NCI-H2227 (cell line): ENCODE measurements around the gene ROBO2.
A peak's percentile ranks its signal among the peaks of the same experiment; 100 is the strongest.

Experiments used
- DNase-seq: peaks from one replicate; lab custom pipeline; 2025; ENCODE audit not compliant: unreplicated experiment; lab: John Stamatoyannopoulos, UW

ROBO2 gene

GRCh38 chr3:77039606-77040171 lies at the start of gene ROBO2:
Gene ROBO2 (plus strand): TSS chr3:77040099. CDS start chr3:77040786, 687 bp downstream.
- DNase-seq: peak; percentile 78

GRCh38 chr3:76990606-76991005 lies 49.3 kb upstream of the ROBO2 start:
- no peak for DNase-seq

GRCh38 chr3:76991165-76991564 lies 48.7 kb upstream of the ROBO2 start:
- DNase-seq: no peak

GRCh38 chr3:76997733-76998132 lies 42.2 kb upstream of the ROBO2 start:
- DNase-seq: no peak

- DNase-seq: no peak
Observed at GRCh38 chr3:76998555-76998954, 41.3 kb upstream of the ROBO2 start.

GRCh38 chr3:77001062-77001701 lies 38.7 kb upstream of the ROBO2 start:
- no peak for DNase-seq

- DNase-seq: peak; percentile 1
Observed at GRCh38 chr3:77014226-77014625, 25.7 kb upstream of the ROBO2 start.

- no peak for DNase-seq
Observed at GRCh38 chr3:77025471-77025870, 14.4 kb upstream of the ROBO2 start.

GRCh38 chr3:77026904-77027634 lies 12.8 kb upstream of the ROBO2 start:
- DNase-seq: no peak

- no peak for DNase-seq
Observed at GRCh38 chr3:77028005-77028404, 11.9 kb upstream of the ROBO2 start.

- DNase-seq: peak; percentile 82
Observed at GRCh38 chr3:77038468-77038929, 1.4 kb upstream of the ROBO2 start.

- DNase-seq: peak; percentile 59
Observed at GRCh38 chr3:77038930-77039605, 831 bp upstream of the ROBO2 start.

- DNase-seq: no peak
Observed at GRCh38 chr3:77040216-77040615, 317 bp downstream of the ROBO2 start.

- no peak for DNase-seq
Observed at GRCh38 chr3:77040926-77041722, 1.2 kb downstream of the ROBO2 start.

- no peak for DNase-seq
Observed at GRCh38 chr3:77041811-77042210, 1.9 kb downstream of the ROBO2 start.

- DNase-seq: no peak
Observed at GRCh38 chr3:77042343-77042742, 2.4 kb downstream of the ROBO2 start.

GRCh38 chr3:77042882-77043281 lies 3.0 kb downstream of the ROBO2 start:
- peak; percentile 1 for DNase-seq

GRCh38 chr3:77045686-77046085 lies 5.8 kb downstream of the ROBO2 start:
- no peak for DNase-seq

GRCh38 chr3:77048186-77048585 lies 8.3 kb downstream of the ROBO2 start:
- DNase-seq: no peak

GRCh38 chr3:77051591-77051990 lies 11.7 kb downstream of the ROBO2 start:
- DNase-seq: no peak

- no peak for DNase-seq
Observed at GRCh38 chr3:77052051-77052501, 12.2 kb downstream of the ROBO2 start.
